SK-N-SH treated with all-trans-retinoic acid at 6 μM for 48 hours (cell line): Measurements from ENCODE around the gene FXYD4.

Source experiments
- ATAC-seq: fragments of 200-7000 bp; cut with Tn5 transposase; 3 replicates; pipeline ENCODE4 v1.9.1; 2020; ENCODE audit warnings: mild to moderate bottlenecking, moderate library complexity
- ARNTL ChIP-seq: fragments of 450-650 bp; formaldehyde crosslinking; IDR thresholded peaks from 2 replicates; pipeline ENCODE4 v1.5.0; 2020; ENCODE audit warnings: low read depth, mild to moderate bottlenecking, moderate library complexity, borderline replicate concordance
- BACH2 ChIP-seq: fragments of 250-450 bp; sonication (Bioruptor Pico); IDR thresholded peaks from 2 replicates; pipeline ENCODE4 v1.9.0; 2021; ENCODE audit warnings: mild to moderate bottlenecking, borderline replicate concordance
- CSDC2 ChIP-seq: fragments of 250-450 bp; sonication (Bioruptor Pico); IDR thresholded peaks from 2 replicates; pipeline ENCODE4 v1.5.0; 2020; ENCODE audit warnings: mild to moderate bottlenecking, moderate library complexity
- ESRRG ChIP-seq: fragments of 250-450 bp; sonication (Bioruptor Pico); IDR thresholded peaks from 2 replicates; pipeline ENCODE4 v1.6.1; 2021; ENCODE audit warnings: mild to moderate bottlenecking
- GLIS3 ChIP-seq: fragments of 250-450 bp; sonication (Bioruptor Pico); IDR thresholded peaks from 2 replicates; pipeline ENCODE4 v1.5.0; 2020; ENCODE audit warnings: mild to moderate bottlenecking, moderate library complexity
- ISL1 ChIP-seq: fragments of 250-450 bp; sonication (Bioruptor Pico); IDR thresholded peaks from 2 replicates; pipeline ENCODE4 v2.1.2; 2022; ENCODE audit warnings: mild to moderate bottlenecking, moderate library complexity
- PPARA ChIP-seq: fragments of 250-450 bp; sonication (Bioruptor Pico); IDR thresholded peaks from 2 replicates; pipeline ENCODE4 v1.5.0; 2020; ENCODE audit warnings: mild to moderate bottlenecking, borderline replicate concordance
- RARB ChIP-seq: fragments of 250-450 bp; sonication (Bioruptor Pico); IDR thresholded peaks from 2 replicates; pipeline ENCODE4 v1.8.0; 2021; ENCODE audit warnings: mild to moderate bottlenecking, moderate library complexity
- SNAI2 ChIP-seq: fragments of 250-450 bp; sonication (Bioruptor Pico); IDR thresholded peaks from 2 replicates; pipeline ENCODE4 v1.5.0; 2020; ENCODE audit warnings: mild to moderate bottlenecking, moderate library complexity
- TCF4 ChIP-seq: fragments of 250-450 bp; sonication (Bioruptor Pico); IDR thresholded peaks from 2 replicates; pipeline ENCODE4 v1.8.0; 2021; ENCODE audit warnings: mild to moderate bottlenecking, moderate library complexity, borderline replicate concordance
- TOX ChIP-seq: fragments of 250-450 bp; sonication (Bioruptor Pico); IDR thresholded peaks from 2 replicates; pipeline ENCODE4 v1.8.0; 2021; ENCODE audit warnings: mild to moderate bottlenecking, moderate library complexity, borderline replicate concordance
- ZC3H10 ChIP-seq: fragments of 250-450 bp; sonication (Bioruptor Pico); IDR thresholded peaks from 2 replicates; pipeline ENCODE4 v1.5.1; 2021; ENCODE audit warnings: mild to moderate bottlenecking, moderate library complexity
- ZFP3 ChIP-seq: fragments of 250-450 bp; sonication (Bioruptor Pico); IDR thresholded peaks from 2 replicates; pipeline ENCODE4 v1.5.0; 2020; ENCODE audit warnings: mild to moderate bottlenecking, moderate library complexity
- ZFP30 ChIP-seq: fragments of 450-650 bp; formaldehyde crosslinking; IDR thresholded peaks from 2 replicates; pipeline ENCODE4 v1.5.0; 2022; ENCODE audit warnings: mild to moderate bottlenecking, moderate library complexity
- ZNF565 ChIP-seq: fragments of 450-650 bp; formaldehyde crosslinking; conservative IDR thresholded peaks from 2 replicates; pipeline ENCODE4 v1.5.0; 2020; ENCODE audit warnings: low read depth, mild to moderate bottlenecking, moderate library complexity
- ZNF70 ChIP-seq: fragments of 450-650 bp; formaldehyde crosslinking; IDR thresholded peaks from 2 replicates; pipeline ENCODE4 v1.5.0; 2020; ENCODE audit warnings: mild to moderate bottlenecking, moderate library complexity
- ZNF8 ChIP-seq: fragments of 450-650 bp; formaldehyde crosslinking; IDR thresholded peaks from 2 replicates; pipeline ENCODE4 v1.5.0; 2020; ENCODE audit warnings: mild to moderate bottlenecking, moderate library complexity
- TF ChIP-seq, protein P1 (sequence below): fragments of 250-450 bp; sonication (Bioruptor Pico); IDR thresholded peaks from 2 replicates; pipeline ENCODE4 v1.8.0; 2021; ENCODE audit warnings: low read depth, mild to moderate bottlenecking, moderate library complexity, borderline replicate concordance
- TF ChIP-seq, protein P2 (sequence below): fragments of 250-450 bp; sonication (Bioruptor Pico); IDR thresholded peaks from 2 replicates; pipeline ENCODE4 v1.5.0; 2020; ENCODE audit warnings: mild to moderate bottlenecking, moderate library complexity
- TF ChIP-seq, protein P3 (sequence below): fragments of 250-450 bp; sonication (Bioruptor Pico); IDR thresholded peaks from 2 replicates; pipeline ENCODE4 v1.5.1; 2020; ENCODE audit warnings: low read depth, mild to moderate bottlenecking, moderate library complexity
- TF ChIP-seq, protein P4 (sequence below): fragments of 250-450 bp; sonication (Bioruptor Pico); IDR thresholded peaks from 2 replicates; pipeline ENCODE4 v1.8.0; 2020; ENCODE audit warnings: mild to moderate bottlenecking, moderate library complexity, borderline replicate concordance
- TF ChIP-seq, protein P5 (sequence below): fragments of 250-450 bp; sonication (Bioruptor Pico); IDR thresholded peaks from 2 replicates; pipeline ENCODE4 v1.5.1; 2021; ENCODE audit warnings: mild to moderate bottlenecking, moderate library complexity

Gene FXYD4

DNA sequence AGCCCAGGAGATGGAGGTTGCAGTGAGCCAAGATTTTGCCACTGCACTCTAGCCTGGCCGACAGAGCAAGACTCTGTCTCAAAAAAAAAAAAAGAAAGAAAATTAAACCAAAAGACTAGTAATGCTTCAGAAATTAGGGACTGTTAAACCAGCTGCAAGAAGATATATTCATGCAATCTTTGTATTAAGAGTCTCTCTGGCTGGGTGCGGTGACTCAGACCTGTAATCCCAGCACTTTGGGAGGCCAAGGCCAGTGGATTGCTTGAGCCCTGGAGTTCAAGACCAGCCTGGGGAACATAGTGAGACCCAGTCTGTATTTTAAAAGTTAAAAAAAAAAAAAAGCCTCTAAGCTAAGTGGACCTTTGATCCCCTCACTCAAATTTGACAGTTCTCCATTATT, 40.1 kb downstream of the FXYD4 start (continued):
- TF ChIP-seq, protein P1, sequence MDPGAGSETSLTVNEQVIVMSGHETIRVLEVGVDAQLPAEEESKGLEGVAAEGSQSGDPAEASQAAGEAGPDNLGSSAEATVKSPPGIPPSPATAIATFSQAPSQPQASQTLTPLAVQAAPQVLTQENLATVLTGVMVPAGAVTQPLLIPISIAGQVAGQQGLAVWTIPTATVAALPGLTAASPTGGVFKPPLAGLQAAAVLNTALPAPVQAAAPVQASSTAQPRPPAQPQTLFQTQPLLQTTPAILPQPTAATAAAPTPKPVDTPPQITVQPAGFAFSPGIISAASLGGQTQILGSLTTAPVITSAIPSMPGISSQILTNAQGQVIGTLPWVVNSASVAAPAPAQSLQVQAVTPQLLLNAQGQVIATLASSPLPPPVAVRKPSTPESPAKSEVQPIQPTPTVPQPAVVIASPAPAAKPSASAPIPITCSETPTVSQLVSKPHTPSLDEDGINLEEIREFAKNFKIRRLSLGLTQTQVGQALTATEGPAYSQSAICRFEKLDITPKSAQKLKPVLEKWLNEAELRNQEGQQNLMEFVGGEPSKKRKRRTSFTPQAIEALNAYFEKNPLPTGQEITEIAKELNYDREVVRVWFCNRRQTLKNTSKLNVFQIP = no peak
- no peak for TF ChIP-seq ZNF70 (CRISPR knock-in tag)
- no peak for TF ChIP-seq GLIS3
- TF ChIP-seq ISL1 = no peak
- no peak for TF ChIP-seq TOX (CRISPR knock-in tag)
- TF ChIP-seq, protein P2, sequence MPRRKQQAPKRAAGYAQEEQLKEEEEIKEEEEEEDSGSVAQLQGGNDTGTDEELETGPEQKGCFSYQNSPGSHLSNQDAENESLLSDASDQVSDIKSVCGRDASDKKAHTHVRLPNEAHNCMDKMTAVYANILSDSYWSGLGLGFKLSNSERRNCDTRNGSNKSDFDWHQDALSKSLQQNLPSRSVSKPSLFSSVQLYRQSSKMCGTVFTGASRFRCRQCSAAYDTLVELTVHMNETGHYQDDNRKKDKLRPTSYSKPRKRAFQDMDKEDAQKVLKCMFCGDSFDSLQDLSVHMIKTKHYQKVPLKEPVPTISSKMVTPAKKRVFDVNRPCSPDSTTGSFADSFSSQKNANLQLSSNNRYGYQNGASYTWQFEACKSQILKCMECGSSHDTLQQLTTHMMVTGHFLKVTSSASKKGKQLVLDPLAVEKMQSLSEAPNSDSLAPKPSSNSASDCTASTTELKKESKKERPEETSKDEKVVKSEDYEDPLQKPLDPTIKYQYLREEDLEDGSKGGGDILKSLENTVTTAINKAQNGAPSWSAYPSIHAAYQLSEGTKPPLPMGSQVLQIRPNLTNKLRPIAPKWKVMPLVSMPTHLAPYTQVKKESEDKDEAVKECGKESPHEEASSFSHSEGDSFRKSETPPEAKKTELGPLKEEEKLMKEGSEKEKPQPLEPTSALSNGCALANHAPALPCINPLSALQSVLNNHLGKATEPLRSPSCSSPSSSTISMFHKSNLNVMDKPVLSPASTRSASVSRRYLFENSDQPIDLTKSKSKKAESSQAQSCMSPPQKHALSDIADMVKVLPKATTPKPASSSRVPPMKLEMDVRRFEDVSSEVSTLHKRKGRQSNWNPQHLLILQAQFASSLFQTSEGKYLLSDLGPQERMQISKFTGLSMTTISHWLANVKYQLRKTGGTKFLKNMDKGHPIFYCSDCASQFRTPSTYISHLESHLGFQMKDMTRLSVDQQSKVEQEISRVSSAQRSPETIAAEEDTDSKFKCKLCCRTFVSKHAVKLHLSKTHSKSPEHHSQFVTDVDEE = no peak

DNA sequence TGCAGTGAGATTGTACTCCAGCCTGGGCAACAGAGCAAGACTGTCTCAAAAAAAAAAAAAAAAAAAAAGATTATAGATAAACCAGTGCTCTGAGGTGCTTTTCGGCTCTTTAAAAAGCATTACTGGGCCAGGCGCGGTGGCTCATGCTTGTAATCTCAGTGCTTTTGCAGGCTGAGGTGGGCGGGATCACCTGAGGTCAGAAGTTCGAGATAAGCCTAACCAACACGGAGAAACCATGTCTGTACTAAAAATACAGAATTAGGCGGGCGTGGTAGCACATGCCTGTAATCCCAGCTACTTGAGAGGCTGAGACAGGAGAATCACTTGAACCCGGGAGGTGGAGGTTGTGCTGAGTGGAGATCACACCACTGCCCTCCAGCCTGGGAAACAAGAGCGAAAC, 44.1 kb downstream of the FXYD4 start:
- TF ChIP-seq BACH2 (CRISPR knock-in tag) = no peak
- no peak for TF ChIP-seq RARB (CRISPR knock-in tag)
- TF ChIP-seq, protein P3, sequence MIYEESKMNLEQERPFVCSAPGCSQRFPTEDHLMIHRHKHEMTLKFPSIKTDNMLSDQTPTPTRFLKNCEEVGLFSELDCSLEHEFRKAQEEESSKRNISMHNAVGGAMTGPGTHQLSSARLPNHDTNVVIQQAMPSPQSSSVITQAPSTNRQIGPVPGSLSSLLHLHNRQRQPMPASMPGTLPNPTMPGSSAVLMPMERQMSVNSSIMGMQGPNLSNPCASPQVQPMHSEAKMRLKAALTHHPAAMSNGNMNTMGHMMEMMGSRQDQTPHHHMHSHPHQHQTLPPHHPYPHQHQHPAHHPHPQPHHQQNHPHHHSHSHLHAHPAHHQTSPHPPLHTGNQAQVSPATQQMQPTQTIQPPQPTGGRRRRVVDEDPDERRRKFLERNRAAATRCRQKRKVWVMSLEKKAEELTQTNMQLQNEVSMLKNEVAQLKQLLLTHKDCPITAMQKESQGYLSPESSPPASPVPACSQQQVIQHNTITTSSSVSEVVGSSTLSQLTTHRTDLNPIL (CRISPR knock-in tag) = no peak
- no peak for TF ChIP-seq ZNF565
- TF ChIP-seq ESRRG (CRISPR knock-in tag) = no peak
- TF ChIP-seq, protein P2 = no peak
- no peak for TF ChIP-seq PPARA (CRISPR knock-in tag)
- TF ChIP-seq ZNF8 (CRISPR knock-in tag) = no peak
- TF ChIP-seq CSDC2 (CRISPR knock-in tag) = no peak
- TF ChIP-seq ZNF70 (CRISPR knock-in tag) = no peak
- no peak for TF ChIP-seq ARNTL (CRISPR knock-in tag)
- no peak for TF ChIP-seq TCF4 (CRISPR knock-in tag)
- TF ChIP-seq SNAI2 (CRISPR knock-in tag) = no peak
- no peak for TF ChIP-seq ZFP3 (CRISPR knock-in tag)
- TF ChIP-seq, protein P4, sequence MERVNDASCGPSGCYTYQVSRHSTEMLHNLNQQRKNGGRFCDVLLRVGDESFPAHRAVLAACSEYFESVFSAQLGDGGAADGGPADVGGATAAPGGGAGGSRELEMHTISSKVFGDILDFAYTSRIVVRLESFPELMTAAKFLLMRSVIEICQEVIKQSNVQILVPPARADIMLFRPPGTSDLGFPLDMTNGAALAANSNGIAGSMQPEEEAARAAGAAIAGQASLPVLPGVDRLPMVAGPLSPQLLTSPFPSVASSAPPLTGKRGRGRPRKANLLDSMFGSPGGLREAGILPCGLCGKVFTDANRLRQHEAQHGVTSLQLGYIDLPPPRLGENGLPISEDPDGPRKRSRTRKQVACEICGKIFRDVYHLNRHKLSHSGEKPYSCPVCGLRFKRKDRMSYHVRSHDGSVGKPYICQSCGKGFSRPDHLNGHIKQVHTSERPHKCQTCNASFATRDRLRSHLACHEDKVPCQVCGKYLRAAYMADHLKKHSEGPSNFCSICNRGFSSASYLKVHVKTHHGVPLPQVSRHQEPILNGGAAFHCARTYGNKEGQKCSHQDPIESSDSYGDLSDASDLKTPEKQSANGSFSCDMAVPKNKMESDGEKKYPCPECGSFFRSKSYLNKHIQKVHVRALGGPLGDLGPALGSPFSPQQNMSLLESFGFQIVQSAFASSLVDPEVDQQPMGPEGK (CRISPR knock-in tag) = no peak
- TF ChIP-seq ZC3H10 = no peak
- TF ChIP-seq, protein P5, sequence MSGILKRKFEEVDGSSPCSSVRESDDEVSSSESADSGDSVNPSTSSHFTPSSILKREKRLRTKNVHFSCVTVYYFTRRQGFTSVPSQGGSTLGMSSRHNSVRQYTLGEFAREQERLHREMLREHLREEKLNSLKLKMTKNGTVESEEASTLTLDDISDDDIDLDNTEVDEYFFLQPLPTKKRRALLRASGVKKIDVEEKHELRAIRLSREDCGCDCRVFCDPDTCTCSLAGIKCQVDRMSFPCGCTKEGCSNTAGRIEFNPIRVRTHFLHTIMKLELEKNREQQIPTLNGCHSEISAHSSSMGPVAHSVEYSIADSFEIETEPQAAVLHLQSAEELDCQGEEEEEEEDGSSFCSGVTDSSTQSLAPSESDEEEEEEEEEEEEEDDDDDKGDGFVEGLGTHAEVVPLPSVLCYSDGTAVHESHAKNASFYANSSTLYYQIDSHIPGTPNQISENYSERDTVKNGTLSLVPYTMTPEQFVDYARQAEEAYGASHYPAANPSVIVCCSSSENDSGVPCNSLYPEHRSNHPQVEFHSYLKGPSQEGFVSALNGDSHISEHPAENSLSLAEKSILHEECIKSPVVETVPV (CRISPR knock-in tag) = no peak
- TF ChIP-seq, protein P1 = no peak
- no peak for TF ChIP-seq ISL1
- no peak for TF ChIP-seq ZFP30 (CRISPR knock-in tag)
- ATAC-seq = no peak
